Hepatocyte (in vitro differentiated cells): ENCODE data around the gene CAB39. TPM values are rescaled to one million over a fixed set of nuclear protein-coding genes. Genes with fewer than 3 reads are reported as not detected.

Experiments
- DNase-seq: peaks from one replicate; pipeline ENCODE4 v3.0.0-alpha.2; 2016; ENCODE audit warnings: low spot score
- H2AFZ ChIP-seq: fragments of 200-600 bp; sonication (generic); 2 replicates; pipeline ENCODE4 v1.6.0; 2016; ENCODE audit warnings: antibody characterized with exemption, mild to moderate bottlenecking
- H3K27ac ChIP-seq: fragments of 200-600 bp; sonication (generic); 2 replicates; pipeline ENCODE4 v1.5.1; 2016; ENCODE audit warnings: mild to moderate bottlenecking
- H3K27me3 ChIP-seq: fragments of 200-600 bp; sonication (generic); 2 replicates; pipeline ENCODE4 v1.6.1; 2016
- H3K36me3 ChIP-seq: fragments of 200-600 bp; sonication (generic); replicated peaks from 2 replicates; pipeline ENCODE4 v1.5.1; 2016; ENCODE audit warnings: low read depth; ENCODE audit not compliant: insufficient read depth
- H3K4me1 ChIP-seq: fragments of 200-600 bp; sonication (generic); 2 replicates; pipeline ENCODE4 v1.5.1; 2016; ENCODE audit warnings: mild to moderate bottlenecking, moderate library complexity; ENCODE audit not compliant: insufficient read depth
- H3K4me2 ChIP-seq: fragments of 200-600 bp; sonication (generic); 2 replicates; pipeline ENCODE4 v1.6.0; 2016
- H3K4me3 ChIP-seq: fragments of 200-600 bp; sonication (generic); 2 replicates; pipeline ENCODE4 v1.5.1; 2016; ENCODE audit warnings: mild to moderate bottlenecking
- H3K79me2 ChIP-seq: fragments of 200-600 bp; sonication (generic); 2 replicates; pipeline ENCODE4 v1.6.0; 2017; ENCODE audit warnings: mild to moderate bottlenecking
- H3K9me2 ChIP-seq: fragments of 200-600 bp; sonication (generic); replicated peaks from 2 replicates; pipeline ENCODE4 v1.6.0; 2017; ENCODE audit warnings: mild to moderate bottlenecking; ENCODE audit not compliant: insufficient read depth
- H3K9me3 ChIP-seq: fragments of 200-600 bp; sonication (generic); 2 replicates; pipeline ENCODE4 v1.5.1; 2016; ENCODE audit warnings: low read depth, mild to moderate bottlenecking
- H4K20me1 ChIP-seq: fragments of 200-600 bp; sonication (generic); 2 replicates; pipeline ENCODE4 v1.6.0; 2016; ENCODE audit warnings: mild to moderate bottlenecking; ENCODE audit not compliant: insufficient read depth, poor library complexity, severe bottlenecking
- EZH2 ChIP-seq: fragments of 200-600 bp; sonication (generic); IDR thresholded peaks from 2 replicates; pipeline ENCODE4 v1.6.1; 2016; ENCODE audit warnings: antibody characterized with exemption, mild to moderate bottlenecking, borderline replicate concordance
- EZH2phosphoT487 ChIP-seq: fragments of 200-600 bp; sonication (generic); IDR thresholded peaks from one replicate; pipeline ENCODE4 v1.6.1; 2018; ENCODE audit warnings: antibody characterized with exemption, mild to moderate bottlenecking, low read depth, moderate library complexity; ENCODE audit not compliant: unreplicated experiment, severe bottlenecking
- WGBS: methylation state at CpG from one replicate; pipeline ENCODE4 v1.1.6; 2016; ENCODE audit warnings: low lambda C conversion rate; ENCODE audit errors: missing lambda C conversion rate; 5-methylcytosine and 5-hydroxymethylcytosine counted together
- polyA plus RNA-seq: library from polyadenylated mRNA; unstranded; fragments of >200 nt; fragmentation: Nextera tagmentation; extraction: Ambion mirVana; gene quantifications from 2 replicates; pipeline ENCODE4 v1.2.1, GENCODE V29; 2016
- total RNA-seq: library from RNA; depleted of rRNA; stranded (reverse); fragments of >200 nt; gene quantifications from 2 replicates; pipeline ENCODE4 v1.2.3, GENCODE V29; 2014
- TF ChIP-seq, protein P1 (sequence below): fragments of 200-600 bp; sonication (generic); IDR thresholded peaks from 2 replicates; pipeline ENCODE4 v1.5.1; 2016; ENCODE audit warnings: antibody characterized with exemption, mild to moderate bottlenecking; ENCODE audit not compliant: poor library complexity

The CAB39 gene
- total and polyA plus RNA-seq, 2 experiments from 2014 or later, result 38.5 to 84.4 TPM

DNA sequence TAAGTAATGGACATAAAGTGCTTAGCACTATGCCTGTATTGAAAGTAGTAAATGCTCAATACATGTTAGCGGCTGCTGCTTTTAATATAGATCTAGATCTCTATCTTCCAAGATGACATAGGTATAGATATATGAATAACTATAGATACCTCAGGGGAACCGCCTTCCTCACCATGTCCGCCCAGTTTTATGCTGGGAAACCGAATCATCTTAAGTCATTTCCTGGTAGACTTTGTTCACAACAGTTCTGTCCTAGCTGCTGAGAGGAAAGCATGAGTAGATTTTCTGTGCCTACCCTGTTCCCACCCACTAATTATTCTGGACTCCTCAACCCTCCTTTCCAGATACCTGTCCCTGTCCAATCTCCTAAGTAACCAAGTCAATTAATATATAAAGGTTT is 130.5 kb downstream of the CAB39 start:
- H3K9me3 ChIP-seq, result no peaks in the 10 kb centered on the region
- no peak overlapping the region for H3K27ac ChIP-seq
- H3K27me3 ChIP-seq, result peaks cover 6% of the 10 kb centered on the region
- no peaks in the 10 kb centered on the region for H3K79me2 ChIP-seq
- DNase-seq, result no peak
- H3K4me2 ChIP-seq, result no peak overlapping the region
- no peaks in the 10 kb centered on the region for H3K36me3 ChIP-seq
- TF ChIP-seq EZH2 (no peak), EZH2phosphoT487 (no peak)
- TF ChIP-seq, protein P1, sequence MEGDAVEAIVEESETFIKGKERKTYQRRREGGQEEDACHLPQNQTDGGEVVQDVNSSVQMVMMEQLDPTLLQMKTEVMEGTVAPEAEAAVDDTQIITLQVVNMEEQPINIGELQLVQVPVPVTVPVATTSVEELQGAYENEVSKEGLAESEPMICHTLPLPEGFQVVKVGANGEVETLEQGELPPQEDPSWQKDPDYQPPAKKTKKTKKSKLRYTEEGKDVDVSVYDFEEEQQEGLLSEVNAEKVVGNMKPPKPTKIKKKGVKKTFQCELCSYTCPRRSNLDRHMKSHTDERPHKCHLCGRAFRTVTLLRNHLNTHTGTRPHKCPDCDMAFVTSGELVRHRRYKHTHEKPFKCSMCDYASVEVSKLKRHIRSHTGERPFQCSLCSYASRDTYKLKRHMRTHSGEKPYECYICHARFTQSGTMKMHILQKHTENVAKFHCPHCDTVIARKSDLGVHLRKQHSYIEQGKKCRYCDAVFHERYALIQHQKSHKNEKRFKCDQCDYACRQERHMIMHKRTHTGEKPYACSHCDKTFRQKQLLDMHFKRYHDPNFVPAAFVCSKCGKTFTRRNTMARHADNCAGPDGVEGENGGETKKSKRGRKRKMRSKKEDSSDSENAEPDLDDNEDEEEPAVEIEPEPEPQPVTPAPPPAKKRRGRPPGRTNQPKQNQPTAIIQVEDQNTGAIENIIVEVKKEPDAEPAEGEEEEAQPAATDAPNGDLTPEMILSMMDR, result no peak
- H3K4me1 ChIP-seq, result no peaks in the 10 kb centered on the region
- WGBS, result 89% methylated on average over 4 of the region's 4 CpGs
- no peak overlapping the region for H3K4me3 ChIP-seq
- H2AFZ ChIP-seq, result no peak overlapping the region
- H3K9me2 ChIP-seq, result no peaks in the 10 kb centered on the region
- no peaks in the 10 kb centered on the region for H4K20me1 ChIP-seq

DNA sequence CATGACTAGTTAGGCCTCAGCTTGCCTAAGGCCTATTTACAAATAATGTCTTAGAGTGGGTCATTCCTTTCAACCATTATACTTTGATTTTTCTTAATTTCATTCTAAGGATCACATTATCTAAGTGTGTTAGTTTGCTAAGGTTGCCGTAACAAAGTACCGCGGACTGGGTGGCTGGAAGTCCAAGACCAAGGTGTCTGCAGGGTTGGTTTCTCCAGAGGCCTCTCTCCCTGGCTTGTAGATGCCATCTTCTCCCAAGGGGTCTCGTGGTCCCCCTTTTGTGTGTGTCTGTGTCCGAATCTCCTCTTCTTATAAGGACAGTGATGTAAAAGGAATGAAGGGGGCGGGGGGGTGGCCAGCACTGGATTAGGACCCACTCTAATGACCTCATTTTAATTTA is 133.7 kb downstream of the CAB39 start:
- Histone ChIP-seq H3K79me2 (no peaks in the 10 kb centered on the region), H3K27me3 (peaks cover 6% of the 10 kb centered on the region), H3K9me3 (no peaks in the 10 kb centered on the region), H3K4me3 (no peak overlapping the region), H2AFZ (no peak overlapping the region), H3K27ac (no peak overlapping the region), H4K20me1 (no peaks in the 10 kb centered on the region), H3K36me3 (no peaks in the 10 kb centered on the region), H3K4me1 (no peaks in the 10 kb centered on the region), H3K9me2 (no peaks in the 10 kb centered on the region), H3K4me2 (no peak overlapping the region)
- 97% methylated on average over 6 of the region's 6 CpGs for WGBS
- no peak for DNase-seq
- TF ChIP-seq EZH2phosphoT487, result no peak
- no peak for TF ChIP-seq EZH2
- TF ChIP-seq, protein P1, result no peak

DNA sequence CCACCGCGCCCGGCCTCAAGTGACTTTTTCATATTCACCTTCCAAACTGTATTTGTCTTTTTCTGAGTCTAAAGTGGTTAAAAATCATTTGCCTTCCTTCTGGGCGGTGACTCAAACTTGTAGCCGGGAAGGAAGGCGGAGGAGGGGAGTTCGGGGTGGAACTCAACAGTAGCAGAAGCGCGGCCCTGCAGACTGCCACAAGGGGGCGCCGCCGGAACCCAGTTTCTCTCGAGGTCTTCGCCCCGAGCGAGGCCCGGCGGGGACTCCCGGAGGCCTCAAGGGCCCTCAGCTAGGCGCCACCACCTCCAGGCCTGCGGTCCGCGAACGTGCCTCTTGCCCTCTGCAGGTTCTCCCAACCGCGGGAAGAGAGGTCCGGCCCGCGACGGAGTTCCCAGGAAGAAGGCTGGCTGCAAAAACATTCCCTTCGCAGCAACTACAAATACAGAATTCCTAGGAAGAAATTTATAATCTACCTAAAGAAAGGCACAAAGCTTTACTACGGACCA is 135.3 kb downstream of the CAB39 start:
- no peaks in the 10 kb centered on the region for H3K9me3 ChIP-seq
- H4K20me1 ChIP-seq, result no peaks in the 10 kb centered on the region
- TF ChIP-seq, protein P1, result peak; percentile 97
- TF ChIP-seq EZH2, result no peak
- no peaks in the 10 kb centered on the region for H3K9me2 ChIP-seq
- H3K79me2 ChIP-seq, result no peaks in the 10 kb centered on the region
- H3K27me3 ChIP-seq, result peaks cover 5% of the 10 kb centered on the region
- H3K27ac ChIP-seq, result no peak overlapping the region
- peak overlapping the region; percentile 73 for H3K4me2 ChIP-seq
- H2AFZ ChIP-seq, result peak overlapping the region; percentile 78
- peak; percentile 94 for DNase-seq
- no peaks in the 10 kb centered on the region for H3K36me3 ChIP-seq
- H3K4me1 ChIP-seq, result no peaks in the 10 kb centered on the region
- WGBS, result 8% methylated on average over 30 of the region's 32 CpGs
- no peak overlapping the region for H3K4me3 ChIP-seq
